T-helper 17 cell (primary cell): Measurements from ENCODE around the gene VEGFA. TPM values are rescaled to one million over a fixed set of nuclear protein-coding genes. Genes with fewer than 3 reads are reported as not detected.

Experiments used
- ATAC-seq: fragments of 150-1000 bp; cut with Tn5 transposase; 2 replicates; pipeline ENCODE4 v1.10.0; 2021; ENCODE audit warnings: mild to moderate bottlenecking, moderate library complexity
- DNase-seq, 3 donors: peaks; one replicate each; pipeline versions ENCODE4 v3.0.0 to v3.0.0-alpha.2; 2020 to 2021
- H3K9me3 ChIP-seq: one replicate; pipeline ENCODE4 v1.7.0; 2013; ENCODE audit warnings: low read length, mild to moderate bottlenecking; ENCODE audit not compliant: control insufficient read depth, poor library complexity, severe bottlenecking
- H3K27ac Mint-ChIP-seq: one replicate; pipeline ENCODE4 v1.8.0; 2022; ENCODE audit warnings: mild to moderate bottlenecking, moderate library complexity, mixed read lengths
- H3K27me3 Mint-ChIP-seq: one replicate; pipeline ENCODE4 v1.8.0; 2022; ENCODE audit warnings: mixed read lengths
- H3K36me3 Mint-ChIP-seq: one replicate; pipeline ENCODE4 v1.8.0; 2022; ENCODE audit warnings: low read depth, mixed read lengths
- H3K4me1 Mint-ChIP-seq: one replicate; pipeline ENCODE4 v1.8.0; 2022; ENCODE audit warnings: mild to moderate bottlenecking, mixed read lengths
- H3K4me3 Mint-ChIP-seq: one replicate; pipeline ENCODE4 v1.8.0; 2022; ENCODE audit warnings: mild to moderate bottlenecking, moderate library complexity, mixed read lengths
- total RNA-seq, 4 donors: library from RNA in 2 of 4; stranded (reverse) in 2 of 4; gene quantifications; one replicate each; pipeline ENCODE4 v1.2.3 and lab custom pipeline; 2022 to 2026

Gene VEGFA
- total RNA-seq, 2 donors from 2014 or later: 5.6 to 6.3 TPM

- no peaks in the 10 kb centered on the region for H3K9me3 ChIP-seq
- ATAC-seq: no peak
- no peaks in the 10 kb centered on the region for H3K4me1 Mint-ChIP-seq
- DNase-seq: no peak
- peaks cover 32% of the 10 kb centered on the region for H3K27me3 Mint-ChIP-seq
- H3K4me3 Mint-ChIP-seq: no peak overlapping the region
- no peak overlapping the region for H3K27ac Mint-ChIP-seq
- H3K36me3 Mint-ChIP-seq: no peaks in the 10 kb centered on the region
These were observed 61.2 kb downstream of the VEGFA start for GRCh38 chr6:43831191-43831590.

GRCh38 chr6:43833223-43833995 is 63.4 kb downstream of the VEGFA start:
- DNase-seq (no peak), ATAC-seq (no peak)
- H3K4me3 Mint-ChIP-seq: no peak overlapping the region
- no peaks in the 10 kb centered on the region for H3K36me3 Mint-ChIP-seq
- peaks cover 28% of the 10 kb centered on the region for H3K27me3 Mint-ChIP-seq
- H3K4me1 Mint-ChIP-seq: no peaks in the 10 kb centered on the region
- H3K27ac Mint-ChIP-seq: no peak overlapping the region
- H3K9me3 ChIP-seq: no peaks in the 10 kb centered on the region

- H3K27ac Mint-ChIP-seq: no peak overlapping the region
- H3K27me3 Mint-ChIP-seq: peaks cover 25% of the 10 kb centered on the region
- H3K9me3 ChIP-seq: no peaks in the 10 kb centered on the region
- ATAC-seq (no peak), DNase-seq (no peak)
- no peak overlapping the region for H3K4me3 Mint-ChIP-seq
- H3K36me3 Mint-ChIP-seq: no peaks in the 10 kb centered on the region
- H3K4me1 Mint-ChIP-seq: no peaks in the 10 kb centered on the region
These were observed 64.0 kb downstream of the VEGFA start for GRCh38 chr6:43833996-43834390.

- Mint-ChIP-seq H3K4me3 (no peak overlapping the region), H3K36me3 (no peaks in the 10 kb centered on the region), H3K27ac (no peak overlapping the region), H3K27me3 (peaks cover 25% of the 10 kb centered on the region), H3K4me1 (no peaks in the 10 kb centered on the region)
- H3K9me3 ChIP-seq: no peaks in the 10 kb centered on the region
- no peak for DNase-seq
- no peak for ATAC-seq
These were observed 64.6 kb downstream of the VEGFA start for GRCh38 chr6:43834528-43835155.

- ATAC-seq: no peak
- H3K4me1 Mint-ChIP-seq: no peaks in the 10 kb centered on the region
These were observed 65.9 kb downstream of the VEGFA start for GRCh38 chr6:43835872-43836419.

More at GRCh38 chr6:43835872-43836419, 65.9 kb downstream of the VEGFA start:
- Mint-ChIP-seq H3K4me3 (no peak overlapping the region), H3K27ac (no peak overlapping the region), H3K36me3 (no peaks in the 10 kb centered on the region), H3K27me3 (peaks cover 25% of the 10 kb centered on the region)
- no peak for DNase-seq
- H3K9me3 ChIP-seq: no peaks in the 10 kb centered on the region

Other genes starting within 250 kb of the VEGFA start
- 10 to 100 TPM; 38.3 to 48.6 TPM for gene XPO5, start 194.2 kb upstream of the VEGFA start, total RNA-seq
- 10 to 100 TPM; 13.0 to 13.3 TPM for gene POLH, start 194.0 kb upstream of the VEGFA start, total RNA-seq
- gene GTPBP2, start 140.9 kb upstream of the VEGFA start, total RNA-seq: 10 to 100 TPM; 49.3 to 65.3 TPM
- 10 to 100 TPM; 17.1 to 30.5 TPM for gene MAD2L1BP, start 134.4 kb upstream of the VEGFA start, total RNA-seq
- gene RSPH9, start 125.2 kb upstream of the VEGFA start, total RNA-seq: under 1 TPM in 1 of 2 donors, not detected in 1; 0.29 TPM
- gene MRPS18A, start 82.4 kb upstream of the VEGFA start, total RNA-seq: 10 to 100 TPM; 24.2 to 29.8 TPM